ENCODE measurements around the gene ZNRF3.

ZNRF3 gene

GRCh38 chr22:28931844-28932567, 48.6 kb downstream of the ZNRF3 start:
- Histone ChIP-seq H3K27me3 (ENCODE audit: insufficient read depth, low read length) (no peaks in the 10 kb centered on the region), H3K79me2 (ENCODE audit: control insufficient read depth, insufficient read depth, low read length, unreplicated experiment) (no peaks in the 10 kb centered on the region), H3K36me3 (ENCODE audit: insufficient read depth, low read length) (no peaks in the 10 kb centered on the region), H3K4me3 (ENCODE audit: low read depth, low read length) (no peak overlapping the region), H3K4me1 (ENCODE audit: control insufficient read depth, insufficient read depth, low read length, unreplicated experiment) (no peaks in the 10 kb centered on the region), H2AFZ (ENCODE audit: low read length, unreplicated experiment) (no peak overlapping the region), H3K27ac (ENCODE audit: low read depth, low read length) (no peak overlapping the region)

GRCh38 chr22:28933321-28933720, 49.9 kb downstream of the ZNRF3 start:
- H3K79me2 ChIP-seq (ENCODE audit: control insufficient read depth, insufficient read depth, low read length, unreplicated experiment): no peaks in the 10 kb centered on the region
- H3K4me3 ChIP-seq (ENCODE audit: low read depth, low read length): no peak overlapping the region
- no peak overlapping the region for H3K27ac ChIP-seq (ENCODE audit: low read depth, low read length)
- no peaks in the 10 kb centered on the region for H3K36me3 ChIP-seq (ENCODE audit: insufficient read depth, low read length)
- no peak overlapping the region for H2AFZ ChIP-seq (ENCODE audit: low read length, unreplicated experiment)
- no peaks in the 10 kb centered on the region for H3K4me1 ChIP-seq (ENCODE audit: control insufficient read depth, insufficient read depth, low read length, unreplicated experiment)
- H3K27me3 ChIP-seq (ENCODE audit: insufficient read depth, low read length): no peaks in the 10 kb centered on the region

- Histone ChIP-seq H3K27ac (ENCODE audit: low read depth, low read length) (no peak overlapping the region), H3K36me3 (ENCODE audit: insufficient read depth, low read length) (no peaks in the 10 kb centered on the region), H3K4me1 (ENCODE audit: control insufficient read depth, insufficient read depth, low read length, unreplicated experiment) (no peaks in the 10 kb centered on the region), H3K4me3 (ENCODE audit: low read depth, low read length) (no peak overlapping the region), H2AFZ (ENCODE audit: low read length, unreplicated experiment) (no peak overlapping the region), H3K27me3 (ENCODE audit: insufficient read depth, low read length) (no peaks in the 10 kb centered on the region), H3K79me2 (ENCODE audit: control insufficient read depth, insufficient read depth, low read length, unreplicated experiment) (no peaks in the 10 kb centered on the region)
These were observed 50.7 kb downstream of the ZNRF3 start for GRCh38 chr22:28934026-28934425.

- Histone ChIP-seq H3K4me1 (ENCODE audit: control insufficient read depth, insufficient read depth, low read length, unreplicated experiment) (no peaks in the 10 kb centered on the region), H3K36me3 (ENCODE audit: insufficient read depth, low read length) (no peaks in the 10 kb centered on the region), H3K27me3 (ENCODE audit: insufficient read depth, low read length) (no peaks in the 10 kb centered on the region), H3K4me3 (ENCODE audit: low read depth, low read length) (no peak overlapping the region), H2AFZ (ENCODE audit: low read length, unreplicated experiment) (no peak overlapping the region), H3K79me2 (ENCODE audit: control insufficient read depth, insufficient read depth, low read length, unreplicated experiment) (no peaks in the 10 kb centered on the region), H3K27ac (ENCODE audit: low read depth, low read length) (no peak overlapping the region)
These were observed 51.8 kb downstream of the ZNRF3 start for GRCh38 chr22:28935140-28935539.

GRCh38 chr22:28935713-28936112, 52.3 kb downstream of the ZNRF3 start:
- Histone ChIP-seq H3K27ac (ENCODE audit: low read depth, low read length) (no peak overlapping the region), H3K79me2 (ENCODE audit: control insufficient read depth, insufficient read depth, low read length, unreplicated experiment) (no peaks in the 10 kb centered on the region), H3K27me3 (ENCODE audit: insufficient read depth, low read length) (no peaks in the 10 kb centered on the region), H3K36me3 (ENCODE audit: insufficient read depth, low read length) (no peaks in the 10 kb centered on the region), H3K4me3 (ENCODE audit: low read depth, low read length) (no peak overlapping the region), H3K4me1 (ENCODE audit: control insufficient read depth, insufficient read depth, low read length, unreplicated experiment) (no peaks in the 10 kb centered on the region), H2AFZ (ENCODE audit: low read length, unreplicated experiment) (no peak overlapping the region)

GRCh38 chr22:28936200-28936599, 52.8 kb downstream of the ZNRF3 start:
- no peak overlapping the region for H3K4me3 ChIP-seq (ENCODE audit: low read depth, low read length)
- H3K79me2 ChIP-seq (ENCODE audit: control insufficient read depth, insufficient read depth, low read length, unreplicated experiment): no peaks in the 10 kb centered on the region
- no peaks in the 10 kb centered on the region for H3K27me3 ChIP-seq (ENCODE audit: insufficient read depth, low read length)
- H2AFZ ChIP-seq (ENCODE audit: low read length, unreplicated experiment): no peak overlapping the region
- no peaks in the 10 kb centered on the region for H3K4me1 ChIP-seq (ENCODE audit: control insufficient read depth, insufficient read depth, low read length, unreplicated experiment)
- no peak overlapping the region for H3K27ac ChIP-seq (ENCODE audit: low read depth, low read length)
- H3K36me3 ChIP-seq (ENCODE audit: insufficient read depth, low read length): no peaks in the 10 kb centered on the region

- H3K4me1 ChIP-seq (ENCODE audit: control insufficient read depth, insufficient read depth, low read length, unreplicated experiment): no peaks in the 10 kb centered on the region
- no peaks in the 10 kb centered on the region for H3K79me2 ChIP-seq (ENCODE audit: control insufficient read depth, insufficient read depth, low read length, unreplicated experiment)
- no peaks in the 10 kb centered on the region for H3K36me3 ChIP-seq (ENCODE audit: insufficient read depth, low read length)
- no peak overlapping the region for H3K27ac ChIP-seq (ENCODE audit: low read depth, low read length)
- H3K4me3 ChIP-seq (ENCODE audit: low read depth, low read length): no peak overlapping the region
- no peaks in the 10 kb centered on the region for H3K27me3 ChIP-seq (ENCODE audit: insufficient read depth, low read length)
- no peak overlapping the region for H2AFZ ChIP-seq (ENCODE audit: low read length, unreplicated experiment)
These were observed 54.0 kb downstream of the ZNRF3 start for GRCh38 chr22:28937206-28938025.

GRCh38 chr22:28938286-28938833, 55.0 kb downstream of the ZNRF3 start:
- no peak overlapping the region for H3K27ac ChIP-seq (ENCODE audit: low read depth, low read length)

GRCh38 chr22:28939394-28939793, 56.0 kb downstream of the ZNRF3 start:
- H3K27me3 ChIP-seq (ENCODE audit: insufficient read depth, low read length): no peaks in the 10 kb centered on the region
- H3K36me3 ChIP-seq (ENCODE audit: insufficient read depth, low read length): no peaks in the 10 kb centered on the region
- no peak overlapping the region for H2AFZ ChIP-seq (ENCODE audit: low read length, unreplicated experiment)
- H3K4me3 ChIP-seq (ENCODE audit: low read depth, low read length): no peak overlapping the region
- no peaks in the 10 kb centered on the region for H3K4me1 ChIP-seq (ENCODE audit: control insufficient read depth, insufficient read depth, low read length, unreplicated experiment)
- H3K27ac ChIP-seq (ENCODE audit: low read depth, low read length): no peak overlapping the region
- no peaks in the 10 kb centered on the region for H3K79me2 ChIP-seq (ENCODE audit: control insufficient read depth, insufficient read depth, low read length, unreplicated experiment)

More at GRCh38 chr22:28938286-28938833, 55.0 kb downstream of the ZNRF3 start:
- H3K4me1 ChIP-seq (ENCODE audit: control insufficient read depth, insufficient read depth, low read length, unreplicated experiment): no peaks in the 10 kb centered on the region
- H3K36me3 ChIP-seq (ENCODE audit: insufficient read depth, low read length): no peaks in the 10 kb centered on the region
- no peak overlapping the region for H3K4me3 ChIP-seq (ENCODE audit: low read depth, low read length)
- H3K79me2 ChIP-seq (ENCODE audit: control insufficient read depth, insufficient read depth, low read length, unreplicated experiment): no peaks in the 10 kb centered on the region
- H3K27me3 ChIP-seq (ENCODE audit: insufficient read depth, low read length): no peaks in the 10 kb centered on the region
- no peak overlapping the region for H2AFZ ChIP-seq (ENCODE audit: low read length, unreplicated experiment)

- H3K36me3 ChIP-seq (ENCODE audit: insufficient read depth, low read length): no peaks in the 10 kb centered on the region
- H3K79me2 ChIP-seq (ENCODE audit: control insufficient read depth, insufficient read depth, low read length, unreplicated experiment): no peaks in the 10 kb centered on the region
- H3K4me3 ChIP-seq (ENCODE audit: low read depth, low read length): no peak overlapping the region
- no peaks in the 10 kb centered on the region for H3K27me3 ChIP-seq (ENCODE audit: insufficient read depth, low read length)
- H2AFZ ChIP-seq (ENCODE audit: low read length, unreplicated experiment): no peak overlapping the region
- H3K27ac ChIP-seq (ENCODE audit: low read depth, low read length): no peak overlapping the region
- no peaks in the 10 kb centered on the region for H3K4me1 ChIP-seq (ENCODE audit: control insufficient read depth, insufficient read depth, low read length, unreplicated experiment)
These were observed 56.6 kb downstream of the ZNRF3 start for GRCh38 chr22:28939932-28940331.

All from ACC112 (cell line).